OCI-LY7 (cell line): Measurements from ENCODE around the gene OOEP. TPM values are rescaled to one million over a fixed set of nuclear protein-coding genes. Genes with fewer than 3 reads are reported as not detected.
"Not testable (repeated sequence)": the region's sequence is repeated elsewhere in the genome, so short reads cannot be mapped to it uniquely, and the experiment has no call there.

Source experiments
- BruUV-seq: library from RNA; stranded (reverse); fragments of 400-500 nt; replicated peaks from 2 replicates; lab custom pipeline; 2021; lab: Mats Ljungman, UMichigan
- CTCF ChIA-PET: fragments of 300-600 bp; sonication (Branson Sonifier 250); formaldehyde crosslinking; loops from one replicate; lab custom pipeline; 2022; ENCODE audit warnings: antibody characterized with exemption; ENCODE audit not compliant: unreplicated experiment; lab: Charles Lee
- POLR2A ChIA-PET: fragments of 300-600 bp; sonication (Branson Sonifier 250); formaldehyde crosslinking; loops from one replicate; lab custom pipeline; 2022; ENCODE audit warnings: antibody characterized with exemption; lab: Charles Lee
- DNase-seq: peaks from one replicate; pipeline ENCODE4 v3.0.0-alpha.2; 2015; ENCODE audit warnings: low spot score
- H2AFZ ChIP-seq: fragments of 200-600 bp; sonication (generic), shearing (Covaris generic); 2 replicates; pipeline ENCODE4 v1.6.1; 2014; ENCODE audit warnings: mild to moderate bottlenecking, antibody characterized with exemption, low read length, moderate library complexity
- H3K27ac ChIP-seq: fragments of 200-600 bp; sonication (generic); 2 replicates; pipeline ENCODE4 v1.5.1; 2014; ENCODE audit warnings: mixed run types, low read depth, mild to moderate bottlenecking, moderate library complexity, low read length, inconsistent platforms; ENCODE audit not compliant: poor library complexity, severe bottlenecking
- H3K36me3 ChIP-seq: fragments of 200-600 bp; sonication (generic); 2 replicates; pipeline ENCODE4 v1.6.1; 2014; ENCODE audit warnings: mild to moderate bottlenecking, antibody characterized with exemption, low read length, moderate library complexity, mixed read lengths; ENCODE audit not compliant: insufficient read depth
- H3K4me1 ChIP-seq: fragments of 200-600 bp; sonication (generic); 2 replicates; pipeline ENCODE4 v1.5.1; 2014; ENCODE audit warnings: mild to moderate bottlenecking, low read length; ENCODE audit not compliant: insufficient read depth, poor library complexity, severe bottlenecking
- H3K4me2 ChIP-seq: fragments of 200-600 bp; sonication (generic); 2 replicates; pipeline ENCODE4 v1.6.1; 2014; ENCODE audit warnings: mild to moderate bottlenecking, low read length
- H3K4me3 ChIP-seq: fragments of 200-600 bp; sonication (generic); 2 replicates; pipeline ENCODE4 v1.5.1; 2014; ENCODE audit warnings: mild to moderate bottlenecking, low read depth, low read length; ENCODE audit not compliant: poor library complexity, severe bottlenecking
- H3K79me2 ChIP-seq: fragments of 200-600 bp; sonication (generic); 2 replicates; pipeline ENCODE4 v1.6.1; 2016; ENCODE audit warnings: low read depth, mild to moderate bottlenecking, low read length, moderate library complexity, mixed read lengths; ENCODE audit not compliant: insufficient read depth
- H3K9me2 ChIP-seq: fragments of 200-600 bp; sonication (generic); 2 replicates; pipeline ENCODE4 v1.6.1; 2016; ENCODE audit warnings: mild to moderate bottlenecking, low read length, mixed read lengths; ENCODE audit not compliant: insufficient read depth
- H3K9me3 ChIP-seq: fragments of 200-600 bp; sonication (generic); 2 replicates; pipeline ENCODE4 v1.6.1; 2014; ENCODE audit warnings: mild to moderate bottlenecking, mixed run types, low read length, mixed read lengths
- H4K20me1 ChIP-seq: fragments of 200-600 bp; sonication (generic); 2 replicates; pipeline ENCODE4 v1.6.1; 2014; ENCODE audit warnings: mild to moderate bottlenecking, antibody characterized with exemption, low read length, moderate library complexity, mixed read lengths; ENCODE audit not compliant: insufficient read depth
- EZH2phosphoT487 ChIP-seq: fragments of 200-600 bp; sonication (generic); IDR thresholded peaks from 2 replicates; pipeline ENCODE4 v1.6.1; 2018; ENCODE audit warnings: low read depth, borderline replicate concordance, mild to moderate bottlenecking, mixed run types, antibody characterized with exemption, low read length, moderate library complexity, mixed read lengths
- intact Hi-C: fragments of 100-400 bp; cut with micrococcal nuclease; formaldehyde crosslinking; loops from one replicate; pipeline ENCODE4 v1.10.0; 2022; ENCODE audit not compliant: unreplicated experiment
- total RNA-seq, 2 experiments: library from RNA; depleted of rRNA in 1 of 2; stranded (reverse); fragments of >200 nt in 1 of 2; shearing (Covaris generic) in 1 of 2; gene quantifications; 2 replicates each; pipeline ENCODE4 v1.2.3, GENCODE V29; 2014 to 2022
- TF ChIP-seq, protein P1 (sequence below): fragments of 200-600 bp; sonication (generic); conservative IDR thresholded peaks from 2 replicates; pipeline ENCODE4 v1.5.1; 2014; ENCODE audit warnings: mild to moderate bottlenecking, antibody characterized with exemption, low read length, moderate library complexity, mixed read lengths

Gene OOEP
- total RNA-seq, 2 experiments from 2014 or later, result not detected

DNA sequence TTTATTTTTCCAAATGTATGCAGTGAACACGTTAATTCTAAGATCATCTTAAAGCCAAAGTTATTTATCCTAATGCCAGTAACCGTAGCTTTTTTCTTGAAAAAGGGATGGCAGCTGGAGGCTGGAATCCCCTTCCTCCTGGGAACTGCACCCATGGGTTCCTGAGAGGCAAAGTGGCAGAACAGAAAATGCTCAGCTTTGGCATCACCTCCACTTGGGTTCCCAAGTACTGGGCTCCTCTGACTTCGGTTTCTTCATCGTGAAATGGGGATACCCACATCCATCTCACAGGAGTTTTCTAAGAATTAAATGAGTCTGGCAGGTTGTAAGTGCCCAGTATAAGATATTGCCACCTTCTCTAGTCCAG lies 18.7 kb upstream of the OOEP start:
- H3K9me2 ChIP-seq, result no peaks in the 10 kb centered on the region
- H3K4me1 ChIP-seq, result peaks cover 3% of the 10 kb centered on the region
- H3K4me2 ChIP-seq, result peak overlapping the region; percentile 50; the same call in 1 of the 2 replicates
- no peak overlapping the region for H3K4me3 ChIP-seq
- 0 out of 2 replicates have a peak overlapping the region, but pooled peaks have one; percentile 59 for H2AFZ ChIP-seq
- intact Hi-C loops, result no loop called here
- no peak for TF ChIP-seq EZH2phosphoT487
- TF ChIP-seq, protein P1, sequence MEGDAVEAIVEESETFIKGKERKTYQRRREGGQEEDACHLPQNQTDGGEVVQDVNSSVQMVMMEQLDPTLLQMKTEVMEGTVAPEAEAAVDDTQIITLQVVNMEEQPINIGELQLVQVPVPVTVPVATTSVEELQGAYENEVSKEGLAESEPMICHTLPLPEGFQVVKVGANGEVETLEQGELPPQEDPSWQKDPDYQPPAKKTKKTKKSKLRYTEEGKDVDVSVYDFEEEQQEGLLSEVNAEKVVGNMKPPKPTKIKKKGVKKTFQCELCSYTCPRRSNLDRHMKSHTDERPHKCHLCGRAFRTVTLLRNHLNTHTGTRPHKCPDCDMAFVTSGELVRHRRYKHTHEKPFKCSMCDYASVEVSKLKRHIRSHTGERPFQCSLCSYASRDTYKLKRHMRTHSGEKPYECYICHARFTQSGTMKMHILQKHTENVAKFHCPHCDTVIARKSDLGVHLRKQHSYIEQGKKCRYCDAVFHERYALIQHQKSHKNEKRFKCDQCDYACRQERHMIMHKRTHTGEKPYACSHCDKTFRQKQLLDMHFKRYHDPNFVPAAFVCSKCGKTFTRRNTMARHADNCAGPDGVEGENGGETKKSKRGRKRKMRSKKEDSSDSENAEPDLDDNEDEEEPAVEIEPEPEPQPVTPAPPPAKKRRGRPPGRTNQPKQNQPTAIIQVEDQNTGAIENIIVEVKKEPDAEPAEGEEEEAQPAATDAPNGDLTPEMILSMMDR, result no peak
- no peaks in the 10 kb centered on the region for H3K79me2 ChIP-seq
- ChIA-PET CTCF (no interaction called here), POLR2A (no interaction called here)
- no TSS peak for BruUV-seq
- H3K36me3 ChIP-seq, result no peaks in the 10 kb centered on the region
- H3K27ac ChIP-seq, result no peak overlapping the region
- H4K20me1 ChIP-seq, result no peaks in the 10 kb centered on the region
- no peaks in the 10 kb centered on the region for H3K9me3 ChIP-seq
- no peak for DNase-seq

DNA sequence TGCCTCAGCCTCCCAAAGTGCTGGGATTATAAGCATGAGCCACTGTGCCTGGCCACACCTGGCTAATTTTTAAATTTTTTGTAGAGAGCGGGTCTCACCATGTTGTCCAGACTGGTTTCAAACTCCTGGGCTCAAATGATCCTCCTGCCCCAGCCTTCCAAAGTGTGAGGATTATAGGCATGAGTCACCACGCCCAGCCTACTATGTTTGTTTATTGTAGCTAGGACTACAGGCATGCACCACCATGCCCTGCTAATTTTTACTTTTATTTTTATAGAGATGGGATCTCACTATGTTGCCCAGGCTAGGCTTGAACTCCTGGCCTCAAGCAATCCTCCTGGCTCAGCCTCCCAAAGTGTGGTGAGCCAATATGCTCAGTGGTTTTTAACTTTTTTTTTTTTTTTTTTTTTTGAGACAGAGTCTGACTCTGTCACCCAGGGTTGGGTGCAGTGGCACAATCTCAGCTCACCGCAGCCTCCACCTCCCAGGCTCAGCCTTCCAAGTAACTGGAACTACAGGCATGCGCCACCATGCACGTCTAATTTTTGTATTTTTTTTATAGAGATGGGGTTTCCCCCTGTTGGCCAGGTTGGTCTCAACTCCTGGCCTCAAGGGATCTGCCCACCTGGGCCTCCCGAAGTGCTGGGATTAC lies 12.9 kb upstream of the OOEP start:
- DNase-seq, result no peak
- Histone ChIP-seq H4K20me1 (no peaks in the 10 kb centered on the region), H2AFZ (no peak overlapping the region), H3K9me3 (no peaks in the 10 kb centered on the region), H3K4me2 (no peak overlapping the region), H3K36me3 (no peaks in the 10 kb centered on the region), H3K4me3 (no peak overlapping the region), H3K9me2 (no peaks in the 10 kb centered on the region), H3K4me1 (no peaks in the 10 kb centered on the region), H3K27ac (no peak overlapping the region), H3K79me2 (no peaks in the 10 kb centered on the region)
- BruUV-seq, result no TSS peak
- TF ChIP-seq, protein P1, result no peak
- no peak for TF ChIP-seq EZH2phosphoT487
- ChIA-PET CTCF (no interaction called here), POLR2A (no interaction called here)
- intact Hi-C loops, result no loop called here

DNA sequence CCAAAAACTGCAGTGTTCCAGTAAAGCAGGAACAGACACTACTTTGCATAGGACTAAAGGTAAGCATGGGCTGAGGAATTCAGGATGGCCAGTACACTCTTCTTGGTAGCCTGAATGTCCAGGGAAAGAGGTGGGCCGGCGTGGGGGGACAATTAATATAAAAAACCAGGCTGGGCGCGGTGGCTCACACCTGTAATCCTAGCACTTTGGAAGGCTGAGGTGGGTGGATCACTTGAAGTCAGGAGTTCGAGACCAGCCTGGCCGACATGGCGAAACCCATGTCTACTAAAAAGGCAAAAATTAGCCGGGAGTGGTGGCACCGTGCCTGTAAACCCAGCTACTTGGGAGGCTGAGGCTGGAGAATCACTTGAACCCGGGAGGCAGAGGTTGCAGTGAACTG lies 11.8 kb upstream of the OOEP start:
- H3K4me3 ChIP-seq, intact Hi-C loops, H3K27ac ChIP-seq, DNase-seq, H4K20me1 ChIP-seq, CTCF ChIA-PET, H2AFZ ChIP-seq, H3K9me2 ChIP-seq, H3K4me2 ChIP-seq, H3K79me2 ChIP-seq, BruUV-seq, H3K4me1 ChIP-seq, H3K9me3 ChIP-seq, H3K36me3 ChIP-seq: not testable (repeated sequence)
- POLR2A ChIA-PET, result interaction anchor here (0.7 kb wide), 1 partner anchor 11 kb away, joined by 5 read pairs; no protein-coding TSS in a partner anchor
